Keratinocyte (primary cell): ENCODE results near the gene KLHL1. TPM values are rescaled to one million over a fixed set of nuclear protein-coding genes. Genes with fewer than 3 reads are reported as not detected.

Source experiments
- DNase-seq: peaks from one replicate; pipeline ENCODE4 v3.0.0-alpha.2; 2011; ENCODE audit warnings: low read depth, missing footprints, low spot score
- FAIRE-seq: peaks from 2 replicates; lab custom pipeline; 2011; peaks lifted over from hg19 to GRCh38; lab: Jason Lieb, UNC
- H2AFZ ChIP-seq: 2 replicates; pipeline ENCODE4 v1.6.0; 2012; ENCODE audit warnings: low read length, control low read depth, inconsistent platforms; ENCODE audit not compliant: control insufficient read depth
- H3K27ac ChIP-seq: 2 replicates; pipeline ENCODE4 v1.5.1; 2011; ENCODE audit warnings: low read length; ENCODE audit not compliant: control insufficient read depth, insufficient read depth
- H3K27me3 ChIP-seq: 3 replicates; pipeline ENCODE4 v1.6.0; 2011; ENCODE audit warnings: low read length; ENCODE audit not compliant: control insufficient read depth, insufficient read depth; ENCODE audit errors: extremely low read depth
- H3K36me3 ChIP-seq, 2 experiments: 2 replicates in 1 of 2; 3 replicates in 1 of 2; pipeline ENCODE4 v1.5.1; 2011; ENCODE audit warnings: low read length in 2 of 2, mild to moderate bottlenecking in 1 of 2; ENCODE audit not compliant: control insufficient read depth in 2 of 2, insufficient read depth in 2 of 2; ENCODE audit errors: extremely low read depth in 1 of 2
- H3K4me1 ChIP-seq: 3 replicates; pipeline ENCODE4 v1.5.1; 2011; ENCODE audit warnings: low read length; ENCODE audit not compliant: control insufficient read depth, insufficient read depth; ENCODE audit errors: extremely low read depth
- H3K4me2 ChIP-seq: 3 replicates; pipeline ENCODE4 v1.6.0; 2011; ENCODE audit warnings: low read depth, low read length; ENCODE audit not compliant: control insufficient read depth, insufficient read depth; ENCODE audit errors: extremely low read depth
- H3K4me3 ChIP-seq, 3 experiments: fragments of 200-600 bp in 1 of 3; sonication (generic) in 1 of 3; 2 replicates in 2 of 3; 3 replicates in 1 of 3; pipeline ENCODE4 v1.5.1; 2011 to 2016; ENCODE audit warnings: low read length in 3 of 3, mild to moderate bottlenecking in 3 of 3, control low read depth in 2 of 3, inconsistent platforms in 1 of 3, low read depth in 1 of 3, mixed read lengths in 1 of 3, mixed run types in 1 of 3, moderate library complexity in 1 of 3; ENCODE audit not compliant: control insufficient read depth in 2 of 3, insufficient read depth in 2 of 3; ENCODE audit errors: extremely low read depth in 1 of 3
- H3K79me2 ChIP-seq: 2 replicates; pipeline ENCODE4 v1.6.0; 2012; ENCODE audit warnings: low read length; ENCODE audit not compliant: control insufficient read depth, insufficient read depth
- H3K9ac ChIP-seq: 3 replicates; pipeline ENCODE4 v1.6.0; 2011; ENCODE audit warnings: low read length; ENCODE audit not compliant: control insufficient read depth, insufficient read depth; ENCODE audit errors: extremely low read depth
- H3K9me1 ChIP-seq: 3 replicates; pipeline ENCODE4 v1.6.0; 2011; ENCODE audit warnings: low read length; ENCODE audit not compliant: control insufficient read depth, insufficient read depth; ENCODE audit errors: extremely low read depth
- H3K9me3 ChIP-seq: 2 replicates; pipeline ENCODE4 v1.5.1; 2012; ENCODE audit warnings: low read depth, low read length; ENCODE audit not compliant: control insufficient read depth
- H4K20me1 ChIP-seq: 3 replicates; pipeline ENCODE4 v1.6.0; 2011; ENCODE audit warnings: low read length; ENCODE audit not compliant: control insufficient read depth, insufficient read depth; ENCODE audit errors: extremely low read depth
- EZH2 ChIP-seq: IDR thresholded peaks from one replicate; pipeline ENCODE4 v1.6.1; 2012; ENCODE audit warnings: inconsistent platforms, mild to moderate bottlenecking, low read length, moderate library complexity
- dilution Hi-C: fragments of 300-500 bp; cut with MboI; formaldehyde crosslinking; loops from one replicate; pipeline ENCODE4 v1.7.0; 2020; ENCODE audit warnings: low sequenced_read_pairs; ENCODE audit not compliant: extremely low pct_ligation_motif_present
- polyA plus RNA-seq, 5 experiments: library from polyadenylated mRNA; depleted of rRNA in 3 of 5; stranded (reverse) in 3 of 5; stranded (forward) in 1 of 5; unstranded in 1 of 5; fragments of >200 nt; gene quantifications; 1 replicate in 1 of 5; 2 replicates in 3 of 5; 3 replicates in 1 of 5; pipeline versions ENCODE4 v1.2.1 to v1.2.3, GENCODE V29; 2011 to 2012; ENCODE audit warnings: missing spikeins in 2 of 5, low read depth in 1 of 5, low replicate concordance in 1 of 5
- TF ChIP-seq, protein P1 (sequence below), 3 experiments: IDR thresholded peaks in 1 of 3; conservative IDR thresholded peaks in 1 of 3; optimal IDR thresholded peaks in 1 of 3; 2 replicates in 2 of 3; 3 replicates in 1 of 3; pipeline versions ENCODE3 to v1.5.1; 2011; ENCODE audit warnings: low read length in 3 of 3, mild to moderate bottlenecking in 3 of 3, moderate library complexity in 2 of 3, control low read depth in 1 of 3, inconsistent platforms in 1 of 3; ENCODE audit not compliant: insufficient read depth in 2 of 3; ENCODE audit errors: extremely low read depth in 1 of 3

KLHL1 gene
- polyA plus RNA-seq, 1 donor (not counting 4 experiments of a cell fraction or from before 2014, with no cell fraction given) = not detected

DNA sequence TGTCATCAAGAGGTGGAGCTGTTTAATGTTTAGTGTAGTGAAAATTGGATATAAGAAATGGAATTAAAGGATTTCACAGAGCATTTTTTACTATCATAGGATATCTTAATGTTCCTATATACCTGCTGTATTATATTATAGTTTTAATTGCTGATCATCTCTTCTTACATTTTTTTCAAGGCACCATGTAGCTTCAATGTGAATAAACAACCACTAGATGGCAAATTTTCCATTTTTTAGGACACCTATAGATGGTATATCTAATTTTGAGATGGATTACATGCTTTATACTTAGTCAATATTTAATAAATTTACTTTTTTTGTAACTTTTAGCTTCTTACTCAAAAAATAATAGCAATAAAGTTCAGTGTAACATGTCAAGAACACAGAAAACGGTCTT lies 9.6 kb downstream of the KLHL1 start:
- FAIRE-seq = no peak
- dilution Hi-C loops = no loop called here

DNA sequence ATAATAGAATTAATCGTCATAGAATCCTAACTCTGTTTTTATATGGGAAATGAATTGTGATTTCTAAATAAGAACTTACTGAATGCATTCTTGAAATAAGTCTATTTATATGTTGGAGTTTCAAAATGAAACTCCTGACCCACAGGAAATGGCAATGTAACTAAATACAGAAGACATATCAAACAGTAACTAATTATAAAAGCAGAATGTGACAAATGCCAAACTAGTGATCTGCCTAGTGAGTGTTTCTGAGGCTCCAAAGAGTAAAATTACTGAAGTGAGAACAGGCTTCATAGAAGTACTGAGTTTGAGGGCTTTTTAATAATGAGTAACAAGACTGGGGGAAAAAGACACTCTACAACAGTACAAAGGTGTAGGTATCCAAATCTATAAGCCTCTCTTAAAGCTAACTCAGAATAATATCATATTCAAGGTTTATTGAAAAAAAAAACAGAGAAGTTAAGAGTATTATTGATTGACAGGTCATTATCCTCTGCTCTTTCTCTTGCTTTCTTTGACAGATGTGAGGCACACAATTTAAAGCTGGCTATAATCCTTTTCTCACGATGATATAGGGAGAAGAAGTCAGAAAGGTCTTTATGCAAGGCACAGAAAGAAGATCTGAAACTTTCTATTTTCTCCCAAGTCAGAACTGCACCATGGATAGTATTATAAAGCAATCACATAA lies 18.1 kb downstream of the KLHL1 start:
- H3K4me1 ChIP-seq = no peaks in the 10 kb centered on the region
- no peaks in the 10 kb centered on the region for H4K20me1 ChIP-seq
- no peak overlapping the region for H3K27ac ChIP-seq
- no peaks in the 10 kb centered on the region for H3K79me2 ChIP-seq
- no peak for DNase-seq
- dilution Hi-C loops = no loop called here
- H2AFZ ChIP-seq = no peak overlapping the region
- no peak overlapping the region for H3K4me2 ChIP-seq
- FAIRE-seq = no peak
- TF ChIP-seq EZH2 = no peak
- TF ChIP-seq, protein P1, sequence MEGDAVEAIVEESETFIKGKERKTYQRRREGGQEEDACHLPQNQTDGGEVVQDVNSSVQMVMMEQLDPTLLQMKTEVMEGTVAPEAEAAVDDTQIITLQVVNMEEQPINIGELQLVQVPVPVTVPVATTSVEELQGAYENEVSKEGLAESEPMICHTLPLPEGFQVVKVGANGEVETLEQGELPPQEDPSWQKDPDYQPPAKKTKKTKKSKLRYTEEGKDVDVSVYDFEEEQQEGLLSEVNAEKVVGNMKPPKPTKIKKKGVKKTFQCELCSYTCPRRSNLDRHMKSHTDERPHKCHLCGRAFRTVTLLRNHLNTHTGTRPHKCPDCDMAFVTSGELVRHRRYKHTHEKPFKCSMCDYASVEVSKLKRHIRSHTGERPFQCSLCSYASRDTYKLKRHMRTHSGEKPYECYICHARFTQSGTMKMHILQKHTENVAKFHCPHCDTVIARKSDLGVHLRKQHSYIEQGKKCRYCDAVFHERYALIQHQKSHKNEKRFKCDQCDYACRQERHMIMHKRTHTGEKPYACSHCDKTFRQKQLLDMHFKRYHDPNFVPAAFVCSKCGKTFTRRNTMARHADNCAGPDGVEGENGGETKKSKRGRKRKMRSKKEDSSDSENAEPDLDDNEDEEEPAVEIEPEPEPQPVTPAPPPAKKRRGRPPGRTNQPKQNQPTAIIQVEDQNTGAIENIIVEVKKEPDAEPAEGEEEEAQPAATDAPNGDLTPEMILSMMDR (optimal IDR thresholded peaks at IDR 0.05 in 1 of 3, IDR thresholded peaks at IDR 0.05 in 1 of 3, conservative IDR thresholded peaks at IDR 0.05 in 1 of 3; ENCODE audit: extremely low read depth in 1 of 3, insufficient read depth in 2 of 3, low read length in 3 of 3) = no peak
- no peak overlapping the region for H3K9ac ChIP-seq
- H3K9me1 ChIP-seq = no peaks in the 10 kb centered on the region
- no peaks in the 10 kb centered on the region for H3K36me3 ChIP-seq
- H3K27me3 ChIP-seq = no peaks in the 10 kb centered on the region
- H3K4me3 ChIP-seq = no peak overlapping the region
- H3K9me3 ChIP-seq = no peaks in the 10 kb centered on the region

More for the DNA sequence above, 9.6 kb downstream of the KLHL1 start:
- Histone ChIP-seq H3K9me1 (no peaks in the 10 kb centered on the region), H3K9me3 (no peaks in the 10 kb centered on the region), H3K79me2 (no peaks in the 10 kb centered on the region), H3K27ac (no peak overlapping the region), H3K27me3 (no peaks in the 10 kb centered on the region), H3K4me3 (no peak overlapping the region), H3K4me1 (no peaks in the 10 kb centered on the region), H3K9ac (no peak overlapping the region), H3K36me3 (no peaks in the 10 kb centered on the region), H2AFZ (no peak overlapping the region), H4K20me1 (no peaks in the 10 kb centered on the region), H3K4me2 (no peak overlapping the region)
- no peak for DNase-seq
- no peak for TF ChIP-seq EZH2
- TF ChIP-seq, protein P1 (optimal IDR thresholded peaks at IDR 0.05 in 1 of 3, IDR thresholded peaks at IDR 0.05 in 1 of 3, conservative IDR thresholded peaks at IDR 0.05 in 1 of 3; ENCODE audit: extremely low read depth in 1 of 3, insufficient read depth in 2 of 3, low read length in 3 of 3) = peak in 1 of 3 experiments; percentile 17
